Skeletal muscle satellite cell (primary cell): Measurements from ENCODE around the gene MYOG.

ENCODE experiments used
- H3K27me3 ChIP-seq: 2 replicates; pipeline ENCODE4 v1.7.0; 2013; ENCODE audit warnings: low read length; ENCODE audit not compliant: control insufficient read depth, insufficient read depth
- H3K36me3 ChIP-seq: 2 replicates; pipeline ENCODE4 v1.7.0; 2013; ENCODE audit warnings: mild to moderate bottlenecking, control low read depth, low read length; ENCODE audit not compliant: insufficient read depth
- H3K4me1 ChIP-seq: 2 replicates; pipeline ENCODE4 v1.7.0; 2013; ENCODE audit warnings: low read length; ENCODE audit not compliant: control insufficient read depth, insufficient read depth
- H3K4me2 ChIP-seq: 2 replicates; pipeline ENCODE4 v1.7.0; 2013; ENCODE audit warnings: mild to moderate bottlenecking, low read length
- H3K4me3 ChIP-seq: 2 replicates; pipeline ENCODE4 v1.7.0; 2013; ENCODE audit warnings: low read length
- H3K9ac ChIP-seq: 2 replicates; pipeline ENCODE4 v1.7.0; 2013; ENCODE audit warnings: mild to moderate bottlenecking, low read depth, low read length, moderate library complexity
- H3K9me3 ChIP-seq: replicated peaks from 2 replicates; pipeline ENCODE4 v1.7.0; 2013; ENCODE audit warnings: mild to moderate bottlenecking, control low read depth, low read length

Gene MYOG

GRCh38 chr1:203046984-203047630, 38.7 kb downstream of the MYOG start:
- H3K9me3 ChIP-seq: no peaks in the 10 kb centered on the region
- no peak overlapping the region for H3K4me3 ChIP-seq
- H3K4me2 ChIP-seq: peak overlapping the region; percentile 60
- peaks cover 13% of the 10 kb centered on the region for H3K36me3 ChIP-seq
- peaks cover 37% of the 10 kb centered on the region for H3K4me1 ChIP-seq
- H3K27me3 ChIP-seq: peaks cover 3% of the 10 kb centered on the region
- H3K9ac ChIP-seq: peak overlapping the region; percentile 12

DNA sequence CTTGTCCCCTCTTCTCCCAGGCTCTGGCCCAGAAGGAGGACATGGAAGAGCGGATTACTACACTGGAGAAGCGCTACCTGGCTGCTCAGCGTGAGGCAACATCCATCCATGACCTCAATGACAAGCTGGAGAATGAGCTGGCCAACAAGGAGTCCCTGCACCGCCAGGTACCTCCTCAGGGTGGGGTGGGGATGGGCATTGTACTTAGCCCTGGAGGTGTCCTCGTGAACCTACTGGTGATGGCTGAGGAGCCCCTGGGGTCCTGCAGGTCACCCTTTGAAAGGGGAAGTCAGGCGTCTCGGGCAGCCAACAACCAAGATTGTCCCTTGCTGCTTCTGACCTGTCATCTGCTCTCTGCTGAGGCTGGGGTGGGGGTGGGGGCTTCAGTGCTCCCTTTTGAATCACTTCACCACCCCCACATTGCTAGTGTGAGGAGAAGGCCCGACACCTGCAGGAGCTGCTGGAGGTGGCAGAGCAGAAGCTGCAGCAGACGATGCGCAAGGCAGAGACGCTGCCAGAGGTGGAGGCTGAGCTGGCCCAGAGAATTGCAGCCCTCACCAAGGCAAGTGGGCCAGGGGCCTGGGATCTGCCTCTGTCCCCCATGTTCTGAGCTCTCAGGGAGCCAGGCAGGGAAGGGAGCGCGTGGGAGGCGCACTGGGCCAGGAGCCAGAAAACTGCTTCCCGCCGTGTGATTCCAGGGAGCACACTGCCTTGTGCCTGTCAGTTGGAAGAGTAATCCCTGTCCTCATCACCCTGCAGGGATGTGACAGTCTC, 39.8 kb downstream of the MYOG start:
- H3K27me3 ChIP-seq: peaks cover 3% of the 10 kb centered on the region
- no peak overlapping the region for H3K4me2 ChIP-seq
- no peak overlapping the region for H3K4me3 ChIP-seq
- H3K9ac ChIP-seq: no peak overlapping the region
- peaks cover 13% of the 10 kb centered on the region for H3K36me3 ChIP-seq
- no peaks in the 10 kb centered on the region for H3K9me3 ChIP-seq
- H3K4me1 ChIP-seq: peaks cover 37% of the 10 kb centered on the region

DNA sequence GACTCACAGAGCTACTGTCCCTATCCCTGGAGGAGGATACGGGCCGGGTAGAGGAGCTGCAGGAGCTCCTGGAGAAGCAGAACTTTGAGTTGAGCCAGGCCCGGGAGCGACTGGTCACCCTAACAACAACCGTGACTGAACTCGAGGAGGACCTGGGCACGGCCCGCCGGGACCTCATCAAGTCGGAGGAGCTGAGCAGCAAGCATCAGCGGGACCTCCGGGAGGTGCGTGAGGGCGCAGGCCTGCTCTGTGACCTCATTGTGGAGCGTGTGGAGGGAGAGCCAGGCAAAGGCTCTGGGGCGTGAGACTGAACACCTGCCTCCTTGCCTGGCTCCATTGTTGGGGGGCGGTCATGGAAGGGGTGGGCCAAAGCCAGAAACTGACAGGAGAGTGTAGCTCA, 40.5 kb downstream of the MYOG start:
- peaks cover 13% of the 10 kb centered on the region for H3K36me3 ChIP-seq
- H3K4me2 ChIP-seq: no peak overlapping the region
- H3K4me3 ChIP-seq: no peak overlapping the region
- H3K4me1 ChIP-seq: peaks cover 37% of the 10 kb centered on the region
- H3K9me3 ChIP-seq: no peaks in the 10 kb centered on the region
- H3K27me3 ChIP-seq: no peaks in the 10 kb centered on the region
- H3K9ac ChIP-seq: no peak overlapping the region

- Histone ChIP-seq H3K27me3 (peaks cover 2% of the 10 kb centered on the region), H3K9ac (no peak overlapping the region), H3K36me3 (peaks cover 13% of the 10 kb centered on the region), H3K9me3 (no peaks in the 10 kb centered on the region), H3K4me3 (no peak overlapping the region), H3K4me1 (peaks cover 39% of the 10 kb centered on the region), H3K4me2 (no peak overlapping the region)
Observed at GRCh38 chr1:203044546-203045250, 41.1 kb downstream of the MYOG start.

DNA sequence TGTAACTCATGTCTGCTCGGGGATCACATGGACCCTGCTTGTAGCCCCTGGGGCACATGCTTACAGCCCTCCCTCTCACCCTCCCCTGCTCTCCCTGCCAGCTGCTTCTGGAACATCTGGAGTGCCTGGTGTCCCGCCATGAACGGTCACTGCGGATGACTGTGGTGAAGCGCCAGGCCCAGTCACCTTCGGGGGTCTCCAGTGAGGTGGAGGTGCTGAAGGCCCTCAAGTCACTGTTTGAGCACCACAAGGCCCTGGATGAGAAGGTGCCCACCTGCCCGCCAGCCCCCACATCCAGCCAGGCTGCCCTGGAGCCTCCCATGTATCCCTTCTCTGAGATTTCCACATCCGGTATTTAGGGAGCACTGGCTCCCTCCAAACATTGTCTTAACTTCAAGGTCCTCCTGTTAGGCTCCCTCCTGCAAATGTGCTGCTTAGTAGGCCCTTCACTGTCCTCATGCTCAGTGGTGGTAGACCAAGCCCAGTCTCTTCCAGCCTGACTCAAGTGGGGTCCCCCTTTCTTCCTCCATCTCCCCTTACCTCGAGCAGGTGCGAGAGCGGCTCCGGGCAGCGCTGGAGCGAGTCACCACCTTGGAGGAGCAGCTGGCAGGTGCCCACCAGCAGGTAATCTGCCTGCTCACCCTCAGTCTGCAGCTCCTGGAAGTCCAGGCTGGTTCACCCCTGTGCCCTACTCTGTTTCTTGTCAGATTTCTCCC, 41.8 kb downstream of the MYOG start:
- Histone ChIP-seq H3K27me3 (peaks cover 2% of the 10 kb centered on the region), H3K4me2 (no peak overlapping the region), H3K4me3 (no peak overlapping the region), H3K4me1 (peaks cover 44% of the 10 kb centered on the region), H3K9me3 (no peaks in the 10 kb centered on the region), H3K9ac (no peak overlapping the region), H3K36me3 (peaks cover 13% of the 10 kb centered on the region)

- no peaks in the 10 kb centered on the region for H3K9me3 ChIP-seq
- peaks cover 2% of the 10 kb centered on the region for H3K27me3 ChIP-seq
- H3K9ac ChIP-seq: no peak overlapping the region
- peaks cover 57% of the 10 kb centered on the region for H3K4me1 ChIP-seq
- H3K4me3 ChIP-seq: no peak overlapping the region
- no peak overlapping the region for H3K4me2 ChIP-seq
- H3K36me3 ChIP-seq: peaks cover 13% of the 10 kb centered on the region
Observed at GRCh38 chr1:203041351-203041932, 44.4 kb downstream of the MYOG start.

- peaks cover 53% of the 10 kb centered on the region for H3K4me1 ChIP-seq
- peaks cover 8% of the 10 kb centered on the region for H3K36me3 ChIP-seq
- H3K9me3 ChIP-seq: no peaks in the 10 kb centered on the region
- H3K9ac ChIP-seq: no peak overlapping the region
- no peak overlapping the region for H3K4me2 ChIP-seq
- H3K4me3 ChIP-seq: no peak overlapping the region
- H3K27me3 ChIP-seq: peaks cover 2% of the 10 kb centered on the region
Observed at GRCh38 chr1:203040513-203041275, 45.1 kb downstream of the MYOG start.

DNA sequence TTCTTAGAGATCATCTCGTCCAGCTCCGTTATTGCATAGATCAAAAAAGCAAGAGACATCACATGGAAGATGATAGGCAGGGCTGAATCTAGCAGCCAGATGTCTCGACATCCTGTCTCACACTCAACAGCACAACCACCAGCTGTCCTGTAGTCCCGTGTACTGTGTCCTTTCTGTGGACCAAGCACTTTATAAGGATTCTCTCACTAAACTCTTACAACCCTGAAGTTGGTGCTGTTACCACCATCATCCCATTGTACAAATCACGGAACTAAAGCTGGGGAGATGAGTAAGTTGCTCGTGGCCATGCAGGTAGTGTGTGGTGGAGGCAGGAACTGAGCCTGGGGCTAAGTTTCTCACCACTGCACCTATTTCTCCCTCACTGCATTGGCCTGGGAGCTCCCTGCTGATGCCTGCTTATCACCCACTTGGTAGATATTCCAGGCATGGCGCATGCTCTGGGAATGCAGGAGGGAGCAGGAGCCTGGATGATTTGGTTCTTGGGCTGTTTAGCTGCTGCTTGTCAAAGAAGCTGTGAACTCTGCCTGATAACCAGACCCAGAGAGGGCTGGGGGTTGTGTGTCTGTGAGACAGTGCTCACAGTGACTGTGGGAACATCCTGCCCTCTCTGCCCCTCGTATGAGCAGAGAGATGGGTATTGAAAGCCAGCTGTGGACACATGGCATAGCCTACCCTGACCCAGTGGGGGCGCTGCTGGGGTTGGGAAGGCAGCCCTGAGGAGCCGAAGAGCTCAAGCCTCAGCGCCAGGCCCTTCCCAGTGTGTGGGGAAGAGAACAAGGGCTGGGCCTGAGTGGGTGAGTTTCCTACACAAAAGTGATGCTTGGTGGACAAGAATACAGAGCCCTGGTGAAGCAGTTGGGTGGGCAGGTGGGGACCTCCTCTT, 46.0 kb downstream of the MYOG start:
- Histone ChIP-seq H3K4me1 (peaks cover 53% of the 10 kb centered on the region), H3K27me3 (peaks cover 2% of the 10 kb centered on the region)

DNA sequence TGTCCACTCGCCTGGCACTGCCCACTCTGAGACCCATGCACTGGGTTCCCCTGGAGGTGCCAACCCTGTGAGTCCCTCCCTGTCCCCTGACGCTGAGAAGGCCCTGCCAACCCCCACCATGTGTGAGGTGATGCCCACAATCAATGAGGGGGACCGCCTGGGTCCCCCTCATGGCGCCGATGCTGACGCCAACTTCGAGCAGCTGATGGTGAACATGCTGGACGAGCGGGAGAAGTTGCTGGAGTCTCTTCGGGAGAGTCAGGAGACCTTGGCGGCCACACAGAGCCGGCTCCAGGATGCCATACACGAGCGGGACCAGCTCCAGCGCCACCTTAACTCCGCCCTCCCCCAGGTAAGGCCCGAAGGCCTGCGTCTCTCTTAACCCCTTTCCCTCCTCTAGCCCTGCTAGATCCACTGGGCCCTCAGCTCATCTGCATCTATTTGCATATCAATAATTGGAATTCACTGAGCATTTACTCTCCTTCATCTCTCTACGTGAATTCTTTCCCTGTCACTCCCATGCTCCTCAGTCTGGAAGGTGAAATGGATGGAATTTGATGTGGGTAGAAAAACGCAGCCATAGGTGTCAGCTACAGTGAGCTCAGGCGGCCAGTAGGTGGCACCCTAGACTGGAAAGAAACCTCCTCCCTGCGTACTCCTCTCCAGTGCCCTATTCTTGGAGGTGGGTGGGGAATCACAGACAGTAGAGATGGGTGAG, 46.8 kb downstream of the MYOG start:
- Histone ChIP-seq H3K36me3 (no peaks in the 10 kb centered on the region), H3K27me3 (peaks cover 2% of the 10 kb centered on the region)

More for the DNA sequence above, 46.0 kb downstream of the MYOG start:
- H3K9me3 ChIP-seq: no peaks in the 10 kb centered on the region
- peaks cover 3% of the 10 kb centered on the region for H3K36me3 ChIP-seq
- peak overlapping the region; percentile 16 for H3K4me2 ChIP-seq
- no peak overlapping the region for H3K9ac ChIP-seq
- no peak overlapping the region for H3K4me3 ChIP-seq

More for the DNA sequence above, 46.8 kb downstream of the MYOG start:
- H3K4me3 ChIP-seq: peak overlapping the region; percentile 14
- no peaks in the 10 kb centered on the region for H3K9me3 ChIP-seq
- peaks cover 53% of the 10 kb centered on the region for H3K4me1 ChIP-seq
- H3K4me2 ChIP-seq: peak overlapping the region; percentile 40
- H3K9ac ChIP-seq: peak overlapping the region; percentile 34
